ENCODE data around the gene WNT3A.
"Not testable (repeated sequence)": the region's sequence is repeated elsewhere in the genome, so short reads cannot be mapped to it uniquely, and the experiment has no call there.

The WNT3A gene

DNA sequence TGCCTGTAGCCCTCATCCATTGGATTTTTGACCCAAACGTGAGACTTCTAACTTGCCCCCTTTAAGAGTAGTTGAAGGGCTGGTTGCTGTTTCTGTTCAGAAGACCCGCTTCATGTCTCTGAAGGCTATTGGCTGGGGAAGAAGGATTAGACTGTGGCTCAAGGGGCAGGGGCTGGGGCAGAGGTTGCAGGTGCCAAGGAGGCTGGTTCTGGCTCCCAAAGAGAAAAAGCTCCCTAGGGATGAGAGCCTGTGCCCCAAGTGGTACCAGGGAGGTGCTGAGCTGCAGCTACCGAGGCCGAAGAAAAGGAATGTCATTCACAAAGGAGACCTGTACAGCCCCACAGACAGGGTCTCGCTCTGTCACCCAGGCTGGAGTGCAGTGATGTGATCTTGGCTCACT lies 5.8 kb downstream of the WNT3A start:
- no peak for DNase-seq

GRCh38 chr1:228013131-228013934 lies 6.5 kb downstream of the WNT3A start:
- no peak for DNase-seq

DNA sequence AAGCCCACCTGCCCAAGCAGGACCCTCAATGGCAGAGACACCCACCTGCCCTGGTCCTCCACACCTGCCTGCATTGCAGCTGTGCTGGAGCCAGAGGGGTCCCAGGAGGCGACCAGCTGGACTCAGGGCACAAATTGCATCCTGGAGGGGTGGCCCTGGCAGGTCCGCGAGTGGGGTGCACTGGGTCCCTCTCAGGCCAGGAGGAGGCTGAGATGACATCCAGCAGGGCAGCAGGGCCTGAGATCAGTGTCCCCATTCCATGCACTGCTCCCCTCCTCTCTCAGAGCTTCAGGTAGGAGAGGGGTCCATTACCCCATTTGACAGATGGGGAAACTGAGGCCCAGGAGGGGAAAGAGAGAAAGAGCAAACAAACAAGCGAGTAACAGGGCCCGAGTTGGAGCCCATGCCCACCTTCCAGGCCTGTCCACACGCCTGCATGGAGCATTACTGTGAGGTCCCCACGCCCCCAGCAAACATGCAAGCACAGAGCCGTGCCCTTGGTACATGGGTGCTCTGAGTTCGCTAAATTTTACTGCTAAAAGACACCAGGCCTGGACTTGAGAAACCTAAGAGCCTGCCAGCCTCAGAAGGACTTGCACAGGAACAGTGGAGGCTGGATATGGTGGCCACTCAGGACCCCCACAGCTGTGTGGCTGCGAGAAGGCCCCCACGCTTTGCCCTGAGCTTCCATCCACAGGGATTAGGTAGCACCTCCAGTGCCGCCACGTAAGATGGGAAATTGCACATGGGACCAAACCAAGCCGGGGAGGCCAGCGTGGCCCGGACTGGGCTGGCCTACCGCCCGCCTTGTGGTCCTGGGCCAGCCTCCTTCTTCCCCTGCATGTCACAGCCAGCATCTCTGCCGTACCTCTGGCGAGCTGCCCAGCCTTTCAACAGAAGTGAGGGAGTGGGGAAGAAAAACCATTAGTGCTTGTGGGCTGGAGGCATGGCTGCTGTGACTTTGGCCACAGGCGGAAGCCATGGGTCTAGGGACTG lies 7.4 kb downstream of the WNT3A start:
- no peak for DNase-seq

- no peak for DNase-seq
Observed at GRCh38 chr1:228015276-228016180, 8.7 kb downstream of the WNT3A start.

- no peak for DNase-seq
Observed at GRCh38 chr1:228016181-228016510, 9.3 kb downstream of the WNT3A start.

DNA sequence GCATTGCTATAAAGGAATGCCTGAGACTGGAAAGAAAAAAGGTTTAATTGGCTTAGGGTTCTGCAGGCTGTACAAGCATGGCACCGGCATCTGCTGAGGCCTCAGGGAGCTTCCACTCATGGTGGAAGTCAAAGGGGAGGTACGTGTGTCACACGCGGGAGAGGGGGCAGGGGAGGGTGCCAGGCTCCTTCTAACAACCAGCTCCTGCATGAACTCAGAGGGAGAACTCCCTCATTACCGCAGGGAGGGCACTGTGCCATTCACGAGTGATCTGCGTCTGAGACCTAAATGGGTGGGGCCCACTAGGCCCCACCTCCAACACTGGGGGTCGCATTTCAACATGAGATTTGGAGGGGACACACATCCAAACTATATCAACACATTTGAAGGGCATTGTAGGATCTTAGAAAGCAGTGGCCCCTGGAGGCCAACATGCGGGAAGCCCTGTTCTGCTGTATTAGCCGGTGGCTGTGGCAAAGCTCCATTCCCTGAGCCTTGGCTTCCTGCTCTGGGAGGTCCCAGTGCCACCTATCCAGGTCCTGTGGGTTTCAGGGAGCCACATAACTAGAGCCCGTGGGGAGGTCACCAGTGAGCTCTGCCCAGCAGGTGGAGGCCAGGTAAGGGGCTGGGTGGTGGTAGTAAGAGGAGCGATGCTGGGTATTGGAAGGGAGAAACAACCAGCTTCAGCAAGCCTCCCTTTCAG lies 10.0 kb downstream of the WNT3A start:
- no peak for DNase-seq

GRCh38 chr1:228017356-228018124 lies 10.7 kb downstream of the WNT3A start:
- no peak for DNase-seq

DNA sequence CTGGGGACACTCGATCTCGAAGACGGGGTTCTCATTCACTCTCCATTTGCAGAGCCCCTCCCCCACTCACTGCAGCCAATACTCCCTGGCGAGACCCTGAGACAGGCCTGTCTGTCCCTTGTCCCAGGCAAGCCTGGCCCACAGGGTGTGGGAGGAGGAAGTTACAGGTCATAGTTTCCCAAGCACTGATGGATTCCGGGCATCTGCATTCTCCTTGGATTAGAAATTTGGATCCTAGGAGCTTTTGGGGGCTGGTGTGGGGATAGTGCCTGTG lies 11.3 kb downstream of the WNT3A start:
- no peak for DNase-seq

DNA sequence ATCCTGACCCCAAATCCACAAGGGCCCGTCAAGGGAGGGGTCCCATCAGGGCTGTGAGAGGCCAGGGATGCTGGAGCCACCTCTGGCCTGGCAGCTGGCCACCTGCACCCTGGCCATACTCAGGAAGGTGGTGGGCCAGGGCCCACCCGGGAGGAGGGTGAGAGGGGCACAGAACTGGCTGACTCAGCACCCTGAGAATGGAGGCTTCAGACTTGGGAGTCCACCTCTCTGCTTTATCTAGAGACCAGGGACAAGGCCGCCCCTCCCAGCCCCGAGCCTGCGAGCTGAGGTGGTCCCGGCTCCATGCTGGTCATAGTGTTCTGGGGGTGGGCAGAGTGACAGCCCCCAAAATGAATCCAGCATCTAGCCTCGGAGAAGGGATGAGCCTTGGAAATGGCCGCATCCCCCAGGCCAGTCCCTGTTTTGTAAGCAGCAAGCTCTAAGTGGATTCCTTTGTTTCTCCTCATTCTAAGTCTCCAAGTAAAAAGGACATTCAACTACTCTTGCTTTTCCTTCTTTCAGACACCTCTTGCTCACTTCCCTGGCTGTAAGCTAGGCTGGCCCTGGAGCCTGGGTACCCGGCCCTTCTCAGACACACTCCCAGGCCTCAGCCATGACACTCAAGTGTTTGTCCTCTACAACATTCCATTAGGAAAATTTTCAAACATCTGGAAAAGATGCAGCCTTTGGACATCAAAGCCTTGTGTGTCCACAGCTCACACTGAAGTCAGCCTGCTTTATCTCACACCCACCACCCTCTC lies 12.3 kb downstream of the WNT3A start:
- no peak for DNase-seq

DNA sequence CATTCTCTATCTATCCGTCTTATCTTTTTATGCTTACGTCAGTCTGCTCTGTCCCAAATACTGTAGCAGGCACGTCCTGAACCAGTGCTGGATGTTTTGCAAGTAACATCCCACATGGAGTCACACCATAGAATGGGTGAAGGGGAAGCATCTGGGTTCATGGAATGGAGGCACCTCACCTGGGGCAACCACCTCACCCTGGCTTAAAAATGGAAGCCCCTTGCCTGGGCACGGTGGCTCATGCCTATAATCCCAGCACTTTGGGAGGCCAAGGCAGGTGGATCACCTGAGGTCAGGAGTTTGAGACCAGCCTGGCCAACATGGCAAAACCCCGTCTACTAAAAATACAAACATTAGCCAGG lies 12.9 kb downstream of the WNT3A start:
- DNase-seq: not testable (repeated sequence)

DNA sequence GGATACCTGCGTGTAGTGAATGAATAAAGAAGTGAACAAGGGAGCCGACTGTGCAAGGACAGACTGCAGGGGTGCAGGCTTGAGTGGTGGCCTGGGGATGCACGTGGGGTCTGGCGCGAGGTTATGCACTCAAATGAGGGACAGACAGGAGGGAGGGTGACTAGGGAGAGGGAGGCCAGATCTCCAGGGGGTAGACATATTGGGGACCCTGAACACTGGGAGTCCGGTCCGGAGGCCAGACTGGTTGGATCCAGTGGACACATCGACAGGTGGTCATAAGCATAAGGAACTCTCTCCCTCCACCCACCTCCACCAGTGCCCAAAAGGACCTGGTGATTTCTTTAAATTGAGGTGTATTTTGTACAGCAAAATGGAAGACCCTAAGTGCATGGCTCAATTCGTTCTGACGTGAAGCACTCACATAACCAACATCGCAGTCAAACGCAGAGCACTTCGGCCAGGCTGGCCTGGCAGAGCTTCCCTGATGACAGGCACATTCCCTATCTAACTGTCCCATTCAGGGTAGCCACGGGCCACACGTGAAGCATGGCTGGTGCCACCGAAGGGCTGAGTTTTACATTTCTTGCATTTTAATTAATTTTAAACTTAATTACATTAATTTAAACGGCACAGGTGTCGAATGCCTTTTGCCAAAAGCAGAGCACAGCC lies 14.0 kb downstream of the WNT3A start:
- DNase-seq: no peak

GRCh38 chr1:228021355-228022030 lies 14.7 kb downstream of the WNT3A start:
- DNase-seq: no peak

GRCh38 chr1:228022571-228023293 lies 15.9 kb downstream of the WNT3A start:
- no peak for DNase-seq

DNA sequence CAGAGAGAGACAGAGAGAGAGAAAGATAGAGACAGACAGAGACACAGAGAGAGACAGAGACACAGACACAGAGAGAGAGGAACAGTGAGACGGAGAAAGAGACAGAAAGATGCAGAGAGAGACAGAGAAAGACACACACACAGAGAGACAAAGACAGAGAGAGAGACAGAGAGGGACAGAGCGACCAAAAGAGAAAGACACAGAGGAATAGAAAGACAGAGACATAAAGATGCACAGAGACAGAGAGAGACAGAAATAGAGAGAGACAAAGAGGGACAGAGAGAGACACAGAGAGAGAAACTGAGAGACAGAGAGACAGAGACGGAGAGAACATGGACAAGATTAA lies 16.5 kb downstream of the WNT3A start:
- DNase-seq: no peak

GRCh38 chr1:228029281-228029680 lies 22.5 kb downstream of the WNT3A start:
- no peak for DNase-seq

- no peak for DNase-seq
Observed at GRCh38 chr1:228030451-228031201, 23.8 kb downstream of the WNT3A start.

DNA sequence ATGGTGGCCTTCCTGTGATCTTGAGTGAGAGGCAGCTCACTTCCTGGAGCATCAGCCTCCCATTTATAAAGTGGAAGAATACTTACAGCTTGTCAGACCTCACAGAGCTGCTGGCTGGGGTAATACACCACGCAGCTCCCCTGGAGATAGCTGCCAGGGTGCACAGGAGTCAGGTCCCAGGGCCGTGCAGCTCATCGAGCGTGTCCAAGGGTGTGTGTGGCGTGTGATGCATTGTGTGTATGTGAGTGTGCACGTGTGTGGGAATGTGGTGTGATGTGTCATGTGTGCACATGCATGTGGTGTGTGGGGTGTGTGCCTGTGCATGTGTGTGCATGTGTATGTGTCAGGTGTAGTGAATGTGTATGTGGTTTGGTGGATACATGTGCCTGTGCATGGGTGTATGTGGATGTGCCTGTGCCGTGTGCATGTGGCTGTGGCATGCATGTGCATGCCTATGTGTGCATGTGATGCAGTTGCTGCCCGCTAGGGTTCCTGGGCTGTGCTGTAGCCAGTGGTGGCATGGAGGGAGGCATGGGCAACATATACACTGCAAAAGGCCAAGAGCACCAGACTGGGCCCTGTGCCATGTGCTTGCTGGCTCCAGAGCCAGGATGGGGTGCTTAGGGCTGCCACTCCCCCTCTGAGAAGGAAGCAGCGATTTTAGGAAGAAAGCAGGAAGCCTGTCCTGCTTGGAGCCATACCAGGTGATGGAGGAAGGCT lies 24.6 kb downstream of the WNT3A start:
- DNase-seq: no peak

DNA sequence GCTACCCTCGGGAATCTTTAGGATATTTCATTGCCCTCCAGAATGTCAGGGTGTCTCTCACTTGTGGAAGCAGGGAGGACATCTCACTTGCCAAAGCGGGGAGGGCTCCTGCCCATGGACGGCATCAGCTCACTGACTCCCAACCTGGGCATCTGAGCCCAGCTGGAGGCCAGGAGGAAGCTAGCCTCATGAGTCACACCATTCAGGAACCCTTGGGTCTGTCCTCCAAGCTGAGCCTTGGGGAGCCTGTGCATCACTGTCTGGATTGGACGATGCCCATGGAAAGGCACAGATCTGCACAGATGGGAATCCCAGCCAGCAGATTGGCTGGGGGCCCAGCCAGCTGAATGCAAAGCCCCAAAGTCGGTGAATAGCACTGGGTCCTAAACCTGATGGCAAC lies 25.2 kb downstream of the WNT3A start:
- DNase-seq: no peak

Data from activated naive CD4-positive, alpha-beta T cell (primary cell).